HepG2 (cell line): Measurements from ENCODE around the gene P3H4. TPM values are rescaled to one million over a fixed set of nuclear protein-coding genes. Genes with fewer than 3 reads are reported as not detected.
A peak's percentile ranks its signal among the peaks of the same experiment; 100 is the strongest.

Source experiments
- CBX5 ChIP-seq: sonication (generic); formaldehyde crosslinking; IDR thresholded peaks from 2 replicates; pipeline ENCODE4 v1.4.0; 2020; ENCODE audit warnings: missing genetic modification reagents, borderline replicate concordance
- KAT7 ChIP-seq: IDR thresholded peaks from 2 replicates; pipeline ENCODE4 v1.6.1; 2018; ENCODE audit warnings: borderline replicate concordance, missing compliant biosample characterization
- SOX6 ChIP-seq, 2 experiments: fragments of 450-650 bp in 1 of 2; sonication (generic) in 1 of 2; formaldehyde crosslinking in 1 of 2; IDR thresholded peaks; 2 replicates each; pipeline versions ENCODE4 v1.4.0 to v1.6.1; 2017 to 2020; ENCODE audit warnings: antibody characterized with exemption in 1 of 2, mild to moderate bottlenecking in 1 of 2, missing genetic modification reagents in 1 of 2
- XBP1 ChIP-seq: sonication (generic); formaldehyde crosslinking; IDR thresholded peaks from 2 replicates; pipeline ENCODE4 v1.5.0; 2020; ENCODE audit warnings: missing genetic modification reagents
- ZKSCAN8 ChIP-seq: IDR thresholded peaks from 2 replicates; pipeline ENCODE4 v1.6.1; 2016; ENCODE audit warnings: borderline replicate concordance, missing genetic modification reagents, missing compliant biosample characterization
- ZNF24 ChIP-seq: fragments of 450-650 bp; IDR thresholded peaks from 2 replicates; pipeline ENCODE4 v1.6.1; 2017; ENCODE audit warnings: antibody characterized with exemption, mild to moderate bottlenecking
- ZNF317 ChIP-seq: sonication (generic); formaldehyde crosslinking; IDR thresholded peaks from 2 replicates; pipeline ENCODE4 v1.5.0; 2020; ENCODE audit warnings: mild to moderate bottlenecking, missing genetic modification reagents
- ZNF614 ChIP-seq: IDR thresholded peaks from 2 replicates; pipeline ENCODE4 v1.6.1; 2018; ENCODE audit warnings: missing biosample characterization, missing genetic modification reagents, inconsistent platforms, borderline replicate concordance
- ZNF720 ChIP-seq: sonication (generic); formaldehyde crosslinking; IDR thresholded peaks from 2 replicates; pipeline ENCODE4 v1.4.0; 2020; ENCODE audit warnings: missing genetic modification reagents
- polyA plus RNA-seq, 8 experiments: library from polyadenylated mRNA; depleted of rRNA in 3 of 8; stranded (reverse) in 7 of 8; unstranded in 1 of 8; fragments of >200 nt; fragmentation: Illumina TruSeq in 4 of 8; extraction: Trizol in 4 of 8; gene quantifications; 2 replicates each; pipeline versions ENCODE4 v1.2.1 to v1.2.3, GENCODE V29; 2011 to 2016; ENCODE audit warnings: low read depth in 4 of 8, missing spikeins in 1 of 8, mixed read lengths in 1 of 8; ENCODE audit not compliant: insufficient read depth in 1 of 8
- total RNA-seq, 5 experiments: library from RNA; depleted of rRNA; stranded (reverse); fragments of >200 nt; fragmentation: Illumina TruSeq; extraction: Trizol; gene quantifications; 2 replicates each; pipeline ENCODE4 v1.2.3, GENCODE V29; 2016; ENCODE audit warnings: low read depth in 1 of 5
- TF ChIP-seq, protein P1 (sequence below): fragments of 450-650 bp; IDR thresholded peaks from 2 replicates; pipeline ENCODE4 v1.6.1; 2017; ENCODE audit warnings: mild to moderate bottlenecking
- TF ChIP-seq, protein P2 (sequence below): sonication (generic); formaldehyde crosslinking; IDR thresholded peaks from 2 replicates; pipeline ENCODE4 v1.5.0; 2020; ENCODE audit warnings: mild to moderate bottlenecking, missing genetic modification reagents, borderline replicate concordance
- TF ChIP-seq, protein P3 (sequence below): sonication (generic); formaldehyde crosslinking; IDR thresholded peaks from 2 replicates; pipeline ENCODE4 v1.4.0; 2020; ENCODE audit warnings: missing genetic modification reagents

Gene P3H4
- total and polyA plus RNA-seq, 2 of the 13 experiments (the other 11 are each of a cell fraction or from before 2014, with no cell fraction given): 37.1 to 50.6 TPM

DNA sequence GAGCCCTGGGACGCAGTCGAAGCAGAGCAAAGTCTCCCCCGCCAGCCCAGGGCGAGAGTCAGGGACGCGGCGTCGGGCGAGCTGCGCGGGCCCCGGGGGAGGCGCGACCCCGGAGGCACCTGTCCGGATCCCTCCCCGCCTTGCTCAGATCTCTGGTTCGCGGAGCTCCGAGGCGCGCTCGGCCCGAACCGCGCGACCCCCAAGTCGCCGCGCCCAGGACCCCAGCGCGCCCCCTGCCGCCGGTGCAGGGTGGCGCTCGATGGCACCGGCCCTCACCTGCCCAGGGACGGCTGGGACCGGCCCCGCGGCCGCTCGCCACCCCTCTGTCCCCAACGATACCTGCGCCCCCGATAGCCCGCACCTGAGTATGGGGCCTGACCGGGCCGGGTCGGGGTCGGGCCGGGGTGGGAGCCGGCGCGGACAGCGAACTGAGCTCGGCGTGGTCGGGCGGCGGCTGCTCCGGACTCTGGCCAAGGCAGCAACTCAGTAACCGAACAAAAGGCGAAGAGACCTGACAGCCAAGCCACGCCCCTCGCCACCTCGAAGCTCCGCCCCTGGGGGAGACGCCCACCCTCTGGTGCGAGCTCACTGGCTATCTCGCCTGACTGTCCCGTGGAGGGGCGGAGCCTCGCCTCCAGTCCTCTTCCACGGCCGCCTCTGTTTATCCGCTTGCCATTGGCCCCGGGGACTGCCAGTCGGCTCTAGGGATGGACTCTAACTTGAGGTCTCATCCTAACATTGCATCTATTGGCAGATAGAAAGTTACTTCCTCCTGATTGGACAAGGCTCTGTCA, 25.3 kb downstream of the P3H4 start, which contains the start of gene JUP (continued):
- TF ChIP-seq, protein P1, sequence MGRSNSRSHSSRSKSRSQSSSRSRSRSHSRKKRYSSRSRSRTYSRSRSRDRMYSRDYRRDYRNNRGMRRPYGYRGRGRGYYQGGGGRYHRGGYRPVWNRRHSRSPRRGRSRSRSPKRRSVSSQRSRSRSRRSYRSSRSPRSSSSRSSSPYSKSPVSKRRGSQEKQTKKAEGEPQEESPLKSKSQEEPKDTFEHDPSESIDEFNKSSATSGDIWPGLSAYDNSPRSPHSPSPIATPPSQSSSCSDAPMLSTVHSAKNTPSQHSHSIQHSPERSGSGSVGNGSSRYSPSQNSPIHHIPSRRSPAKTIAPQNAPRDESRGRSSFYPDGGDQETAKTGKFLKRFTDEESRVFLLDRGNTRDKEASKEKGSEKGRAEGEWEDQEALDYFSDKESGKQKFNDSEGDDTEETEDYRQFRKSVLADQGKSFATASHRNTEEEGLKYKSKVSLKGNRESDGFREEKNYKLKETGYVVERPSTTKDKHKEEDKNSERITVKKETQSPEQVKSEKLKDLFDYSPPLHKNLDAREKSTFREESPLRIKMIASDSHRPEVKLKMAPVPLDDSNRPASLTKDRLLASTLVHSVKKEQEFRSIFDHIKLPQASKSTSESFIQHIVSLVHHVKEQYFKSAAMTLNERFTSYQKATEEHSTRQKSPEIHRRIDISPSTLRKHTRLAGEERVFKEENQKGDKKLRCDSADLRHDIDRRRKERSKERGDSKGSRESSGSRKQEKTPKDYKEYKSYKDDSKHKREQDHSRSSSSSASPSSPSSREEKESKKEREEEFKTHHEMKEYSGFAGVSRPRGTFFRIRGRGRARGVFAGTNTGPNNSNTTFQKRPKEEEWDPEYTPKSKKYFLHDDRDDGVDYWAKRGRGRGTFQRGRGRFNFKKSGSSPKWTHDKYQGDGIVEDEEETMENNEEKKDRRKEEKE: no peak
- TF ChIP-seq ZNF720 (CRISPR knock-in tag): no peak
- TF ChIP-seq CBX5 (CRISPR knock-in tag): peak; percentile 18; the same call in 1 of the 2 replicates
- no peak for TF ChIP-seq ZKSCAN8 (CRISPR knock-in tag)
- no peak for TF ChIP-seq SOX6 (IDR thresholded peaks at IDR 0.05)
- 0 out of 2 replicates have a peak, but pooled peaks have one; percentile 38 for TF ChIP-seq SOX6 (CRISPR knock-in tag; IDR thresholded peaks at IDR 0.05)
- TF ChIP-seq, protein P2, sequence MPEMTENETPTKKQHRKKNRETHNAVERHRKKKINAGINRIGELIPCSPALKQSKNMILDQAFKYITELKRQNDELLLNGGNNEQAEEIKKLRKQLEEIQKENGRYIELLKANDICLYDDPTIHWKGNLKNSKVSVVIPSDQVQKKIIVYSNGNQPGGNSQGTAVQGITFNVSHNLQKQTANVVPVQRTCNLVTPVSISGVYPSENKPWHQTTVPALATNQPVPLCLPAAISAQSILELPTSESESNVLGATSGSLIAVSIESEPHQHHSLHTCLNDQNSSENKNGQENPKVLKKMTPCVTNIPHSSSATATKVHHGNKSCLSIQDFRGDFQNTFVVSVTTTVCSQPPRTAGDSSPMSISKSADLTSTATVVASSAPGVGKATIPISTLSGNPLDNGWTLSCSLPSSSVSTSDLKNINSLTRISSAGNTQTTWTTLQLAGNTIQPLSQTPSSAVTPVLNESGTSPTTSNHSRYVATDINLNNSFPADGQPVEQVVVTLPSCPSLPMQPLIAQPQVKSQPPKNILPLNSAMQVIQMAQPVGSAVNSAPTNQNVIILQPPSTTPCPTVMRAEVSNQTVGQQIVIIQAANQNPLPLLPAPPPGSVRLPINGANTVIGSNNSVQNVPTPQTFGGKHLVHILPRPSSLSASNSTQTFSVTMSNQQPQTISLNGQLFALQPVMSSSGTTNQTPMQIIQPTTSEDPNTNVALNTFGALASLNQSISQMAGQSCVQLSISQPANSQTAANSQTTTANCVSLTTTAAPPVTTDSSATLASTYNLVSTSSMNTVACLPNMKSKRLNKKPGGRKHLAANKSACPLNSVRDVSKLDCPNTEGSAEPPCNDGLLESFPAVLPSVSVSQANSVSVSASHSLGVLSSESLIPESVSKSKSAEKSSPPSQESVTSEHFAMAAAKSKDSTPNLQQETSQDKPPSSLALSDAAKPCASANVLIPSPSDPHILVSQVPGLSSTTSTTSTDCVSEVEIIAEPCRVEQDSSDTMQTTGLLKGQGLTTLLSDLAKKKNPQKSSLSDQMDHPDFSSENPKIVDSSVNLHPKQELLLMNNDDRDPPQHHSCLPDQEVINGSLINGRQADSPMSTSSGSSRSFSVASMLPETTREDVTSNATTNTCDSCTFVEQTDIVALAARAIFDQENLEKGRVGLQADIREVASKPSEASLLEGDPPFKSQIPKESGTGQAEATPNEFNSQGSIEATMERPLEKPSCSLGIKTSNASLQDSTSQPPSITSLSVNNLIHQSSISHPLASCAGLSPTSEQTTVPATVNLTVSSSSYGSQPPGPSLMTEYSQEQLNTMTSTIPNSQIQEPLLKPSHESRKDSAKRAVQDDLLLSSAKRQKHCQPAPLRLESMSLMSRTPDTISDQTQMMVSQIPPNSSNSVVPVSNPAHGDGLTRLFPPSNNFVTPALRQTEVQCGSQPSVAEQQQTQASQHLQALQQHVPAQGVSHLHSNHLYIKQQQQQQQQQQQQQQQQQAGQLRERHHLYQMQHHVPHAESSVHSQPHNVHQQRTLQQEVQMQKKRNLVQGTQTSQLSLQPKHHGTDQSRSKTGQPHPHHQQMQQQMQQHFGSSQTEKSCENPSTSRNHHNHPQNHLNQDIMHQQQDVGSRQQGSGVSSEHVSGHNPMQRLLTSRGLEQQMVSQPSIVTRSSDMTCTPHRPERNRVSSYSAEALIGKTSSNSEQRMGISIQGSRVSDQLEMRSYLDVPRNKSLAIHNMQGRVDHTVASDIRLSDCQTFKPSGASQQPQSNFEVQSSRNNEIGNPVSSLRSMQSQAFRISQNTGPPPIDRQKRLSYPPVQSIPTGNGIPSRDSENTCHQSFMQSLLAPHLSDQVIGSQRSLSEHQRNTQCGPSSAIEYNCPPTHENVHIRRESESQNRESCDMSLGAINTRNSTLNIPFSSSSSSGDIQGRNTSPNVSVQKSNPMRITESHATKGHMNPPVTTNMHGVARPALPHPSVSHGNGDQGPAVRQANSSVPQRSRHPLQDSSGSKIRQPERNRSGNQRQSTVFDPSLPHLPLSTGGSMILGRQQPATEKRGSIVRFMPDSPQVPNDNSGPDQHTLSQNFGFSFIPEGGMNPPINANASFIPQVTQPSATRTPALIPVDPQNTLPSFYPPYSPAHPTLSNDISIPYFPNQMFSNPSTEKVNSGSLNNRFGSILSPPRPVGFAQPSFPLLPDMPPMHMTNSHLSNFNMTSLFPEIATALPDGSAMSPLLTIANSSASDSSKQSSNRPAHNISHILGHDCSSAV (CRISPR knock-in tag): peak; percentile 89
- no peak; the same call in 1 of the 2 replicates for TF ChIP-seq ZNF614 (CRISPR knock-in tag)
- TF ChIP-seq ZNF24: peak; percentile 77; the same call in 1 of the 2 replicates
- TF ChIP-seq KAT7: peak; percentile 93
- TF ChIP-seq, protein P3, sequence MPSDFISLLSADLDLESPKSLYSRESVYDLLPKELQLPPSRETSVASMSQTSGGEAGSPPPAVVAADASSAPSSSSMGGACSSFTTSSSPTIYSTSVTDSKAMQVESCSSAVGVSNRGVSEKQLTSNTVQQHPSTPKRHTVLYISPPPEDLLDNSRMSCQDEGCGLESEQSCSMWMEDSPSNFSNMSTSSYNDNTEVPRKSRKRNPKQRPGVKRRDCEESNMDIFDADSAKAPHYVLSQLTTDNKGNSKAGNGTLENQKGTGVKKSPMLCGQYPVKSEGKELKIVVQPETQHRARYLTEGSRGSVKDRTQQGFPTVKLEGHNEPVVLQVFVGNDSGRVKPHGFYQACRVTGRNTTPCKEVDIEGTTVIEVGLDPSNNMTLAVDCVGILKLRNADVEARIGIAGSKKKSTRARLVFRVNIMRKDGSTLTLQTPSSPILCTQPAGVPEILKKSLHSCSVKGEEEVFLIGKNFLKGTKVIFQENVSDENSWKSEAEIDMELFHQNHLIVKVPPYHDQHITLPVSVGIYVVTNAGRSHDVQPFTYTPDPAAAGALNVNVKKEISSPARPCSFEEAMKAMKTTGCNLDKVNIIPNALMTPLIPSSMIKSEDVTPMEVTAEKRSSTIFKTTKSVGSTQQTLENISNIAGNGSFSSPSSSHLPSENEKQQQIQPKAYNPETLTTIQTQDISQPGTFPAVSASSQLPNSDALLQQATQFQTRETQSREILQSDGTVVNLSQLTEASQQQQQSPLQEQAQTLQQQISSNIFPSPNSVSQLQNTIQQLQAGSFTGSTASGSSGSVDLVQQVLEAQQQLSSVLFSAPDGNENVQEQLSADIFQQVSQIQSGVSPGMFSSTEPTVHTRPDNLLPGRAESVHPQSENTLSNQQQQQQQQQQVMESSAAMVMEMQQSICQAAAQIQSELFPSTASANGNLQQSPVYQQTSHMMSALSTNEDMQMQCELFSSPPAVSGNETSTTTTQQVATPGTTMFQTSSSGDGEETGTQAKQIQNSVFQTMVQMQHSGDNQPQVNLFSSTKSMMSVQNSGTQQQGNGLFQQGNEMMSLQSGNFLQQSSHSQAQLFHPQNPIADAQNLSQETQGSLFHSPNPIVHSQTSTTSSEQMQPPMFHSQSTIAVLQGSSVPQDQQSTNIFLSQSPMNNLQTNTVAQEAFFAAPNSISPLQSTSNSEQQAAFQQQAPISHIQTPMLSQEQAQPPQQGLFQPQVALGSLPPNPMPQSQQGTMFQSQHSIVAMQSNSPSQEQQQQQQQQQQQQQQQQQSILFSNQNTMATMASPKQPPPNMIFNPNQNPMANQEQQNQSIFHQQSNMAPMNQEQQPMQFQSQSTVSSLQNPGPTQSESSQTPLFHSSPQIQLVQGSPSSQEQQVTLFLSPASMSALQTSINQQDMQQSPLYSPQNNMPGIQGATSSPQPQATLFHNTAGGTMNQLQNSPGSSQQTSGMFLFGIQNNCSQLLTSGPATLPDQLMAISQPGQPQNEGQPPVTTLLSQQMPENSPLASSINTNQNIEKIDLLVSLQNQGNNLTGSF (CRISPR knock-in tag): no peak
- TF ChIP-seq XBP1 (CRISPR knock-in tag): no peak
- peak; percentile 5; the same call in 1 of the 2 replicates for TF ChIP-seq ZNF317 (CRISPR knock-in tag)
